RKO (cell line): ENCODE measurements around the gene NR5A1.

Source experiments
- DNase-seq: peaks from one replicate; pipeline ENCODE4 v3.0.0-alpha.2; 2016; ENCODE audit warnings: low spot score

NR5A1 gene

GRCh38 chr9:124457887-124458431 lies 49.2 kb downstream of the NR5A1 start:
- no peak for DNase-seq

- DNase-seq = no peak
Observed at GRCh38 chr9:124457079-124457886, 49.9 kb downstream of the NR5A1 start.

GRCh38 chr9:124456341-124457078 lies 50.7 kb downstream of the NR5A1 start:
- DNase-seq = no peak

- DNase-seq = no peak
Observed at GRCh38 chr9:124455820-124456219, 51.4 kb downstream of the NR5A1 start.

GRCh38 chr9:124454791-124455443 lies 52.3 kb downstream of the NR5A1 start:
- no peak for DNase-seq

- no peak for DNase-seq
Observed at GRCh38 chr9:124454296-124454695, 52.9 kb downstream of the NR5A1 start.

- DNase-seq = no peak
Observed at GRCh38 chr9:124453586-124454191, 53.5 kb downstream of the NR5A1 start.

- no peak for DNase-seq
Observed at GRCh38 chr9:124452841-124453585, 54.2 kb downstream of the NR5A1 start.

- no peak for DNase-seq
Observed at GRCh38 chr9:124452326-124452725, 54.9 kb downstream of the NR5A1 start.

- DNase-seq = no peak
Observed at GRCh38 chr9:124450931-124451661, 56.1 kb downstream of the NR5A1 start.

- no peak for DNase-seq
Observed at GRCh38 chr9:124450241-124450924, 56.8 kb downstream of the NR5A1 start, which contains the start of gene ADGRD2. ADGRD2 (plus strand) TSS chr9:124450451; CDS start chr9:124451667, 1,216 bp downstream.

GRCh38 chr9:124449381-124450151 lies 57.6 kb downstream of the NR5A1 start:
- peak; percentile 58 for DNase-seq

GRCh38 chr9:124448019-124448418 lies 59.2 kb downstream of the NR5A1 start:
- DNase-seq = no peak

- DNase-seq = no peak
Observed at GRCh38 chr9:124447297-124447661, 59.9 kb downstream of the NR5A1 start.

GRCh38 chr9:124444166-124444565 lies 63.0 kb downstream of the NR5A1 start:
- DNase-seq = no peak

GRCh38 chr9:124443625-124444024 lies 63.6 kb downstream of the NR5A1 start:
- DNase-seq = no peak

- DNase-seq = no peak
Observed at GRCh38 chr9:124442826-124443225, 64.4 kb downstream of the NR5A1 start.

GRCh38 chr9:124442379-124442778 lies 64.8 kb downstream of the NR5A1 start:
- no peak for DNase-seq

- no peak for DNase-seq
Observed at GRCh38 chr9:124441291-124441690, 65.9 kb downstream of the NR5A1 start.
